H9 (cell line): ENCODE data around the gene EPHB2. TPM values are rescaled to one million over a fixed set of nuclear protein-coding genes. Genes with fewer than 3 reads are reported as not detected.

Experiments
- DNase-seq: peaks from one replicate; pipeline ENCODE4 v3.0.0-alpha.2; 2017
- H2AFZ ChIP-seq: one replicate; pipeline ENCODE4 v1.6.1; 2013; ENCODE audit warnings: mild to moderate bottlenecking, low read length, control low read depth, moderate library complexity
- H2AK5ac ChIP-seq: 2 replicates; pipeline ENCODE4 v1.6.1; 2013; ENCODE audit warnings: low read length, control low read depth, mixed read lengths; ENCODE audit not compliant: insufficient read length
- H2BK120ac ChIP-seq: one replicate; pipeline ENCODE4 v1.6.1; 2013; ENCODE audit warnings: low read depth, mild to moderate bottlenecking, low read length, control low read depth, inconsistent platforms; ENCODE audit not compliant: poor library complexity, severe bottlenecking
- H2BK12ac ChIP-seq: 2 replicates; pipeline ENCODE4 v1.6.1; 2013; ENCODE audit warnings: low read length, control low read depth, mixed read lengths, low read depth; ENCODE audit not compliant: insufficient read length
- H2BK15ac ChIP-seq: 2 replicates; pipeline ENCODE4 v1.6.1; 2013; ENCODE audit warnings: low read depth, low read length, control low read depth
- H2BK20ac ChIP-seq: one replicate; pipeline ENCODE4 v1.6.1; 2013; ENCODE audit warnings: low read depth, mild to moderate bottlenecking, low read length, control low read depth, inconsistent platforms; ENCODE audit not compliant: poor library complexity, severe bottlenecking
- H2BK5ac ChIP-seq: 2 replicates; pipeline ENCODE4 v1.6.1; 2013; ENCODE audit warnings: low read length, control low read depth, mixed read lengths; ENCODE audit not compliant: insufficient read length
- H3K14ac ChIP-seq: 2 replicates; pipeline ENCODE4 v1.6.1; 2013; ENCODE audit warnings: low read length, control low read depth; ENCODE audit not compliant: insufficient read depth
- H3K18ac ChIP-seq: 2 replicates; pipeline ENCODE4 v1.6.1; 2013; ENCODE audit warnings: low read depth, mild to moderate bottlenecking, mixed read lengths, low read length, control low read depth; ENCODE audit not compliant: insufficient read length
- H3K23ac ChIP-seq: 2 replicates; pipeline ENCODE4 v1.6.1; 2013; ENCODE audit warnings: low read length, control low read depth, mixed read lengths, low read depth; ENCODE audit not compliant: insufficient read length
- H3K23me2 ChIP-seq: 2 replicates; pipeline ENCODE4 v1.6.1; 2013; ENCODE audit warnings: low read depth, mild to moderate bottlenecking, mixed read lengths, low read length, control low read depth; ENCODE audit not compliant: insufficient read length, poor library complexity, severe bottlenecking
- H3K27ac ChIP-seq: 2 replicates; pipeline ENCODE4 v1.5.1; 2013; ENCODE audit warnings: low read length, control low read depth, mixed read lengths, low read depth; ENCODE audit not compliant: insufficient read length
- H3K27me3 ChIP-seq: 2 replicates; pipeline ENCODE4 v1.6.1; 2013; ENCODE audit warnings: low read length, control low read depth, inconsistent platforms; ENCODE audit not compliant: insufficient read depth
- H3K4ac ChIP-seq: 2 replicates; pipeline ENCODE4 v1.6.1; 2013; ENCODE audit warnings: low read depth, mild to moderate bottlenecking, control low read depth, inconsistent platforms, low read length, moderate library complexity
- H3K4me1 ChIP-seq: 2 replicates; pipeline ENCODE4 v1.6.1; 2013; ENCODE audit warnings: low read length, control low read depth, inconsistent platforms; ENCODE audit not compliant: insufficient read depth
- H3K4me2 ChIP-seq: 2 replicates; pipeline ENCODE4 v1.6.1; 2013; ENCODE audit warnings: low read length, control low read depth, mixed read lengths; ENCODE audit not compliant: insufficient read length, insufficient read depth
- H3K56ac ChIP-seq: 2 replicates; pipeline ENCODE4 v1.6.1; 2013; ENCODE audit warnings: low read depth, mild to moderate bottlenecking, mixed read lengths, low read length, control low read depth; ENCODE audit not compliant: insufficient read length
- H3K79me1 ChIP-seq: 2 replicates; pipeline ENCODE4 v1.6.1; 2013; ENCODE audit warnings: low read depth, mild to moderate bottlenecking, moderate library complexity, low read length, control low read depth, inconsistent platforms; ENCODE audit not compliant: insufficient read depth, poor library complexity, severe bottlenecking
- H3K79me2 ChIP-seq: 2 replicates; pipeline ENCODE4 v1.6.1; 2013; ENCODE audit warnings: low read length, control low read depth, inconsistent platforms; ENCODE audit not compliant: insufficient read depth
- H3K9ac ChIP-seq: 2 replicates; pipeline ENCODE4 v1.6.1; 2013; ENCODE audit warnings: low read length, control low read depth, mixed read lengths; ENCODE audit not compliant: insufficient read length; ENCODE audit errors: extremely low read depth
- H3K9me3 ChIP-seq: one replicate; pipeline ENCODE4 v1.6.1; 2013; ENCODE audit warnings: low read depth, low read length, inconsistent platforms; ENCODE audit not compliant: control insufficient read depth
- H3T11ph ChIP-seq: one replicate; pipeline ENCODE4 v1.6.1; 2013; ENCODE audit warnings: mild to moderate bottlenecking, low read length, control low read depth, inconsistent platforms
- H4K20me1 ChIP-seq: one replicate; pipeline ENCODE4 v1.6.1; 2013; ENCODE audit not compliant: control insufficient read depth, insufficient read length, insufficient read depth
- H4K5ac ChIP-seq: 2 replicates; pipeline ENCODE4 v1.6.1; 2013; ENCODE audit warnings: low read depth, mild to moderate bottlenecking, mixed read lengths, low read length, control low read depth; ENCODE audit not compliant: insufficient read length
- H4K8ac ChIP-seq: replicated peaks from 2 replicates; pipeline ENCODE4 v1.6.1; 2013; ENCODE audit warnings: low read length, control low read depth, mixed read lengths, low read depth; ENCODE audit not compliant: insufficient read length
- H4K91ac ChIP-seq: 2 replicates; pipeline ENCODE4 v1.6.1; 2013; ENCODE audit warnings: low read depth, mild to moderate bottlenecking, moderate library complexity, mixed read lengths, low read length, control low read depth; ENCODE audit not compliant: insufficient read length
- H3K27ac Mint-ChIP-seq, 3 experiments: 2 replicates in 2 of 3; 3 replicates in 1 of 3; pipeline ENCODE4 v1.8.0; 2020 to 2021; ENCODE audit warnings: mixed read lengths in 3 of 3, mild to moderate bottlenecking in 1 of 3, moderate library complexity in 1 of 3
- H3K27me3 Mint-ChIP-seq: 2 replicates; pipeline ENCODE4 v1.8.0; 2021; ENCODE audit warnings: low read depth, mild to moderate bottlenecking, moderate library complexity, mixed read lengths
- H3K36me3 Mint-ChIP-seq, 3 experiments: 2 replicates in 2 of 3; 3 replicates in 1 of 3; pipeline ENCODE4 v1.8.0; 2020 to 2021; ENCODE audit warnings: low read depth in 3 of 3, mixed read lengths in 3 of 3; ENCODE audit not compliant: insufficient read depth in 1 of 3
- H3K4me1 Mint-ChIP-seq, 2 experiments: 2 replicates each; pipeline ENCODE4 v1.8.0; 2020; ENCODE audit warnings: mixed read lengths in 2 of 2
- H3K4me3 Mint-ChIP-seq, 2 experiments: 2 replicates in 1 of 2; 3 replicates in 1 of 2; pipeline ENCODE4 v1.8.0; 2020 to 2021; ENCODE audit warnings: mild to moderate bottlenecking in 2 of 2, mixed read lengths in 2 of 2, moderate library complexity in 1 of 2
- H3K9me3 Mint-ChIP-seq, 2 experiments: 2 replicates in 1 of 2; 3 replicates in 1 of 2; pipeline ENCODE4 v1.8.0; 2020; ENCODE audit warnings: mild to moderate bottlenecking in 2 of 2, mixed read lengths in 2 of 2, moderate library complexity in 1 of 2
- WGBS: extraction: QIAGEN DNeasy Blood & Tissue Kit; methylation state at CpG from one replicate; pipeline ENCODE4 v1.1.7; 2013; ENCODE audit warnings: missing lambda C conversion rate, low lambda C conversion rate, mixed read lengths; ENCODE audit not compliant: insufficient read length; ENCODE audit errors: extremely low coverage; 5-methylcytosine and 5-hydroxymethylcytosine counted together
- total RNA-seq: library from RNA; stranded (reverse); gene quantifications from 2 replicates; pipeline ENCODE4 v1.2.1, GENCODE V29; 2021
- TF ChIP-seq, protein P1 (sequence below): fragments of 200-600 bp; sonication (generic); conservative IDR thresholded peaks from 3 replicates; pipeline ENCODE4 v1.8.0; 2021; ENCODE audit warnings: antibody characterized with exemption, mild to moderate bottlenecking

Gene EPHB2
- total RNA-seq, 1 experiment from 2014 or later = 9.5 TPM

GRCh38 chr1:22780696-22781095, 70.1 kb downstream of the EPHB2 start:
- no peak overlapping the region for H3K27ac ChIP-seq
- no peak overlapping the region for H3K14ac ChIP-seq
- DNase-seq = peak; percentile 94
- Mint-ChIP-seq H3K27ac (peak overlapping the region in 1 of 3 experiments; percentile 9; a peak in 3 of 7 replicates), H3K9me3 (no peaks in the 10 kb centered on the region), H3K4me3 (peak overlapping the region in 1 of 2 experiments; percentile 28; a peak in 1 of 5 replicates), H3K27me3 (no peaks in the 10 kb centered on the region), H3K36me3 (no peaks in the 10 kb centered on the region), H3K4me1 (peaks cover 8 to 50% of the 10 kb centered on the region in 2 experiments)
- H3K4me2 ChIP-seq = no peak overlapping the region
- no peaks in the 10 kb centered on the region for H3K9me3 ChIP-seq
- H4K5ac ChIP-seq = no peak overlapping the region
- H4K91ac ChIP-seq = no peak overlapping the region
- no peak overlapping the region for H3K4ac ChIP-seq
- no peak overlapping the region for H2BK5ac ChIP-seq
- no CpG with 5 or more reads among the region's 14 CpGs for WGBS
- no peak overlapping the region for H3K23ac ChIP-seq
- H3K27me3 ChIP-seq = no peaks in the 10 kb centered on the region
- H3K56ac ChIP-seq = no peak overlapping the region
- TF ChIP-seq, protein P1, sequence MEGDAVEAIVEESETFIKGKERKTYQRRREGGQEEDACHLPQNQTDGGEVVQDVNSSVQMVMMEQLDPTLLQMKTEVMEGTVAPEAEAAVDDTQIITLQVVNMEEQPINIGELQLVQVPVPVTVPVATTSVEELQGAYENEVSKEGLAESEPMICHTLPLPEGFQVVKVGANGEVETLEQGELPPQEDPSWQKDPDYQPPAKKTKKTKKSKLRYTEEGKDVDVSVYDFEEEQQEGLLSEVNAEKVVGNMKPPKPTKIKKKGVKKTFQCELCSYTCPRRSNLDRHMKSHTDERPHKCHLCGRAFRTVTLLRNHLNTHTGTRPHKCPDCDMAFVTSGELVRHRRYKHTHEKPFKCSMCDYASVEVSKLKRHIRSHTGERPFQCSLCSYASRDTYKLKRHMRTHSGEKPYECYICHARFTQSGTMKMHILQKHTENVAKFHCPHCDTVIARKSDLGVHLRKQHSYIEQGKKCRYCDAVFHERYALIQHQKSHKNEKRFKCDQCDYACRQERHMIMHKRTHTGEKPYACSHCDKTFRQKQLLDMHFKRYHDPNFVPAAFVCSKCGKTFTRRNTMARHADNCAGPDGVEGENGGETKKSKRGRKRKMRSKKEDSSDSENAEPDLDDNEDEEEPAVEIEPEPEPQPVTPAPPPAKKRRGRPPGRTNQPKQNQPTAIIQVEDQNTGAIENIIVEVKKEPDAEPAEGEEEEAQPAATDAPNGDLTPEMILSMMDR = no peak
- H2BK15ac ChIP-seq = no peak overlapping the region
- H4K8ac ChIP-seq = no peak overlapping the region
- no peak overlapping the region for H2BK120ac ChIP-seq
- no peak overlapping the region for H2BK20ac ChIP-seq
- no peak overlapping the region for H3K18ac ChIP-seq
- no peak overlapping the region for H3K9ac ChIP-seq
- no peaks in the 10 kb centered on the region for H4K20me1 ChIP-seq
- no peak overlapping the region for H3T11ph ChIP-seq
- no peak overlapping the region for H2AFZ ChIP-seq
- H3K4me1 ChIP-seq = 0 out of 2 replicates have a peak, but pooled peaks cover 3% of the 10 kb centered on the region
- H3K79me2 ChIP-seq = no peaks in the 10 kb centered on the region
- H2BK12ac ChIP-seq = no peak overlapping the region
- H2AK5ac ChIP-seq = no peak overlapping the region
- no peaks in the 10 kb centered on the region for H3K79me1 ChIP-seq
- H3K23me2 ChIP-seq = no peaks in the 10 kb centered on the region
